ENCODE data around the gene GDPD2.

GDPD2 gene

GRCh38 chrX:70482300-70482699, 59.2 kb downstream of the GDPD2 start:
- H3K9ac ChIP-seq (ENCODE audit: insufficient read length) = no peak overlapping the region
- H3K36me3 ChIP-seq (ENCODE audit: insufficient read depth, low read length) = peaks cover 3% of the 10 kb centered on the region; the same call in 1 of the 2 replicates
- no peak overlapping the region for H3K4me3 ChIP-seq
- H3K9me3 ChIP-seq (ENCODE audit: low read depth, low read length) = no peaks in the 10 kb centered on the region
- no peak for TF ChIP-seq FOXP2 (optimal IDR thresholded peaks at IDR 0.05; ENCODE audit: control extremely low read depth, extremely low read length, insufficient read depth)
- no peak for TF ChIP-seq POLR2AphosphoS5 (IDR thresholded peaks at IDR 0.05; ENCODE audit: borderline replicate concordance, low read depth, low read length)
- TF ChIP-seq EZH2 (IDR thresholded peaks at IDR 0.05) = no peak
- H3K27ac ChIP-seq = no peak overlapping the region
- DNase-seq (ENCODE audit: low read depth, low spot score) = no peak

Data from SK-N-MC (cell line).